Limb (tissue), 2 donors: ENCODE measurements around the gene DSCAM.
A peak's percentile ranks its signal among the peaks of the same experiment; 100 is the strongest.

ENCODE experiments used
- DNase-seq, 2 donors: peaks; one replicate each; pipeline ENCODE4 v3.0.0-alpha.2; 2016; ENCODE audit errors: extremely low spot score in 2 of 2

The DSCAM gene

DNA sequence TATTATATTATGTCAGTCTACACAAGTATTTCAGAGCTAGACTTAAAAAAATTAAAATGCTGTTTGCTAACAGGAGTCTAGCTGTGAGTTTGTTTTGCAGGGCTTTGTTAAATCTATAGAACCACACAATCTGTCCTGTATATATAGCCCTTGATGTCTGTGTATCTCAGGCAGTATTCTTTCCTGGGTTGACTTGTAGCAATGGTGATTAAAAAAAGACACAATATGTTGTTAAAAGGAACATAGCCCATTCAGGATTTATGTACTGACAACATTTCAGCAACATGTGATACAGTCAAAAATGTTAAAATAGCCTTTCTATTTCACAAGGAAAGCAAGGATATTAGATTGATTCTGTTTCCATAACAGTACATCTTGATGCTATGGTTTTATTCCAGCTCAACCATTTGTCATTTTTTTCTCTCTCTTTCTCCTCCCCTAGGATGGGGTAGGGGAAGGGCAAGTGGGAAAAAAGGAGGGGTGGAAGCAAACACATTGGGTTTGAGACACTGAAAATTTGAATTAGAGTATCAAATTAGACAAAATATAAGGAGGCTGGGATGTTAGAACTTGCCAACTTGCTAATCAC is 139.2 kb downstream of the DSCAM start:
- DNase-seq, result no peak

DNA sequence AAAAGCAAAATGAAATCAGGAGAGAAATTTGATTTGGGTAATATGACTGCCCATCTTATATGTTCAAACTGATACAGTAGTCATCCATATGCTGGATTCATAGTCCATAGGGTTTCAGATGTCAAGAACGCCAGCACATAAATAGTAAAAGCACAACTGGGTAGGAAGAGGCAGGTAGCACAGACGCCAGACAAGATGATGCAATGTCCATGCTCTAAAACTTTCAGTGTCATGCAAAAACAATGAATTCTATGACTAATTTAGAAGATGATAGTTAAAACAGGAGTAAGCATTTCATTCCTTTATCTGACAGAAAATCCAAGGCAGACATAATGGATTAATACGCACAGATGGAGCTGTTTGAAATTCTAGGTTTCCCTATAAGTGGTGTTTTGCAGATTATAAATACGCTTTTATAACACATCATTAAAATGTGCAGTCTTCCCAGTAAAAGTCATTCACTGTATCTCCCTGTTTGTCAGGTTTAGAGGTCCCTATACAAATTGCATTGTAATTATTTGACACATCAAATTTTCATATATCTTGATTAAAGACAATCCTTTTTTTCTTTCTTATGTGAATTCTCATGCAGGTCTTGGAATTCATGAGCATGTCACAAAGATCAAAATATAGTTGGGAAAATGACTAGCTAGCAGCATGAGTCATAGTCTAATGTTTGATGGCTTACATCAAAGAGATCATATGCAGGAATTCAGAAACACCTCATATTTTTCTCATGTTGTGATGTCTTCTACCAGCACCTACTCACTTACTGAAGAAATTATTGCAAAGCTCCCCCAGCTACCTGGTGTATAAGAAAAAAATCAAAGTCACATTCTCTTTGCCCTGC is 139.9 kb downstream of the DSCAM start:
- DNase-seq, result no peak

DNA sequence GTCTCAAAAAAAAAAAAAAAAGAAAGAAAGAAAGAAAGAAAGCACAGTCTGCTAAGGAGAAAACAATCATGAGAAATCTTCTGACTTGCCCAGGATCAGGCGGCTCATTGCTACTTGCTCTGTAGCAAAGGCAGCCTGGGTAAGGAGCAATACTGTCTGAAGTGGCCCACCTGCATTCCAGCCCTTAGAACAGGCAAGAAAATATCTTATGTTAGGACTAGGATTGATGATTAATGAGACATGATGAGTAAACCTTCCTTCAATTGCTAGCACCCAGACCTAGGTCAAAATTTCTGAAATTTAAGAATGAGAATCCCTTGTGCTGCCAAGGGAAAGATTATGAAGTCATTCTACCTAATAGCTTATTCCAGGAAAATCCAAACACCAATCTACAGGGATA is 140.8 kb downstream of the DSCAM start:
- no peak for DNase-seq

DNA sequence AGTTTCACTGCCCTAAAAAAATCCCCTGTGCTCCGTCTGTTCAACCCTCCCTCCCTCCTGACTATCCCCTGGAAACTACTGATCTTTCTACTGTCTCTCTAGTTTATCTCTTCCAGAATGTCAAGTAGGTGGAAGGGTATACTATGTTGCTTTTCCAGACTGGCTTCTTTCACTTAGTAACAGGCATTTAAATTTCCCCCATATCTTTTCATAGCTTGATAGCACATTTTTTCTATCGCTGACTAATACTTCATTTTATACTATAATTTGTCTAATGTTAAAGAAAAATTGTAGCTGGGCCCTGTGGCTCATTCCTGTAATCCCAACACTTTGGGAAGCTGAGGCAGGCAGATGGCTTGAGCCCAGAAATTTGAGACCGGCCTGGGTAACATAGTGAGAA is 142.8 kb downstream of the DSCAM start:
- DNase-seq, result no peak

DNA sequence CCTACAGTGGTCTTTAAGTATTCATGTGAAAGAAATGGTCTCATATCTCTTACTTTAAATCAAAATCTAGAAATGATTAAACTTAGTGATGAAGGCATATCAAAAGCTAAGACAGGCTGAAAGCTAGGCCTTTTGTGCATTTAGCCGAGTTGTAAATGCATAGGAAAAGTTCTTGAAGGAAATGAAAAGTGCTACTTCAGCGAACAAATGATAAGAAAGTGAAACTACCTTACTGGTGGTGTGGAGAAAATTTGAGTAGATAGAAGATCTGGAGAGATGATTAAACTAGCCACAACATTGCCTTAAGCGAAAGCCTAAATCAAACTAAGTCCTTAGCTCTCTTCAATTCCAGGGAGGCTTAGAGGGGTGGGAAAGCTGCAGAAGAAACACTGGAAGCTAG is 147.6 kb downstream of the DSCAM start:
- DNase-seq, result no peak

DNA sequence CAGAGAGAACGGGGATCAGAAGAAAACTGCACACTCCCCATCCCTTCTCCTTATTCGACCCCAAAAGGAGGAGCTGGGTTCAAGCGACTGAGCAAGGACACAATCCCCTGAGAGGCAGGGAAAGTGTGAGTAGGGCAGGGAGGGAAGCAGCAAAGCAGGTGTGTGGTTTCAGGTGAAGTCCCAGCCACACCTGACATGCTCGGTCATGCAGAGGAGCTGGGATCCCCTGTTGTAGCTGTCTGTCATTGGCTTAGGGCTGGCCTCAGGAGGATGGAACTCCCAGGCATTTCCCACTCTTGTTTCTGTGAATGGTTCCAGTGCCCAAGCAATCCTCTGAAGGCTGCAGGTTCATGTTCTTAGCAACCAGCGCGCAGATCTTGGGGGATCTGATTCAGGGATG is 150.7 kb downstream of the DSCAM start:
- DNase-seq, result no peak

DNA sequence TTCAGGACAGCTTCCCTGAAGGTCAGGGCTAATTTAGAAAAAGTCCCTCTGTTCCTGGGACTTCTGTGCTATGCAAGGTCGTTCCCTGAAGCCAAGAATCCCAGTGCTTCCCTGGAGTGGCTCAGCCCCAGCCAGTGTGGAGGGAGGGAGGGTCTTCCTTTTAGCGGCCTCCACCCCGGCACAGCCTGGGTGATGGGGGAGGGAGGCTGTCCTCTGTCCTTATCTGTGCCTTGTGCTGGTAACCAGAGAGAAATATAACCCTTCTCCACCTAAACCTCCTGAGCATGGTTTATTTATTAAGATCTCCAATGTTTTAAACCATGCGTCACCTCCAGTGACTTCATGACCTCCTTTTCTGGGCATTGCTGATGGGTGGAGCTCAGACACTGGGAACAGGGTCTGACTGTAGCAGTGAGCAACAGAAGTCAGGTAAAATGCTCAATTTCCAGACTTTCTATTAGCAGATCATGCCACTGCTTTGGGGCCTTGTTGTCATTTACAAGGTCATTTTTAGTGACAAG is 157.1 kb downstream of the DSCAM start:
- DNase-seq, result no peak

DNA sequence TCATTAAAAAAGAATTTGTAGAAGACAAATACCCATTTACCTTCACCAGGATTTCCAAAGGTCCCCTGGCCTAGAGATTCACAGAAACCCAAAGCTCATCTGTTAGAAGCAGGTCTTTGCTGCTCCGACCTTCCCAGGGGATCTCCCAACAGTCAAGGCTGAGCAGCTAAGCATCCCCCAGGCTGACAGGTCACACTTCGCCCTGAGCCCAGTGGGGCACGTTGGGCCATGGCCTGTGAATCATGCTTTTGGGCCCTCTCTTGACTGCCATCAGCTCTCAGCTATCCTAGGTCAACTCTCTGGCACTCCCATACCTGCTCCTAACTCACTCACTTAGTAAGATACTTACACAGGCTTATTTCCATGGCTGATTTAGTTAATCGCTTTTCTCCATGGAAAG is 157.7 kb downstream of the DSCAM start:
- DNase-seq, result no peak

DNA sequence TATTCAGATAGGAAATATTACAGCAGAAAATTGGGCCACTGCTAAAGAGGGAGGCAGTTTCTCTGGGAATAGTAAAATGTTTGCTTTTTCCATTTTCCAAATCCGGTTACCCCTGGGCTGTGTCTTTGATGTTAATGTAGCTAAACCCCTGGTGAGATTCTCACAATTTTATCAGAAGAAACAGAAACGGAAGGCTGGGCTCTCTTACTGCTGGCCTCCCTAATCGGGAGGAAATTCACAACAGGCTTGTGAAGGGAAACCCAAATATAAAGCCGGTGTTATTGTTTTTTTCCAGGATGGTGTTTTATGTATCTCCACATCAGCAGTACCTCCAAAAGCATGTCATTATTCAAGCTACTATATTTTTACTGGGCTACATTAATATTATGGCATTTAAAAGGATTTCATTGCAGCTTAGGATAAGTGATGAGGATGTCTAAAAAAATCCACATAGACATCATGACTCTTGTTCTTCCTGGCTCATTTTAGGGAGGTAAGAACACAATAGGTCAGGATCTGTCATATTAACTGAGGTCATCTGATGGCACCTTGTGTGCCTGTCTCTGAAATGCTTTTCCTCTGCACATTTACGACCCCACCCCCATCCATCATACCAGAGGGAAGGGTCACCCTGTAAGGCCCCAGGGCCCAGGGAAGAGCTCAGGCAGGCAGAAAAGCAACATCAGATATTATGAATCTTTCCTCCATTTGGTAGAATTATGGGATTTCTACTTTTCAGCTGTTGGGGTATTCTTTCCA is 158.7 kb downstream of the DSCAM start:
- no peak for DNase-seq

DNA sequence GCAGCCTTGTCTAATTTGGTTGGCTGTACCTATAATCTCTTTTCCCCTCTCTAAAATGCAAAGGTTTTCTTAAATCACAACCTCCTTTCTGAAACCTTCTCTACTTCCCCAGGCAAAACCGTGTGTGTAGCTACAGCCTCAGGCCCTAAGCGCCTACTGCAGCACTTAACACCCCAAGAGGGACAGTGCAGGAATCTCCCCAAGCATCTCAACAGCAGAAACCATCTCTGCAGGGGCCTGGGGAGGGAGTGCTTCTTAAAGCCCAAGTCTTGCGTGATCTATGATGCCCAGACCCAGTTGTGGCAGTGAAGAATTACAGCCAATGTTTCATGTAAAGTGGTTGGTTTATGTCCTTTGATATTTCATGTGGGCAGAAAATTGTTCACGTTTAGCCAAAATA is 159.3 kb downstream of the DSCAM start:
- DNase-seq, result no peak

DNA sequence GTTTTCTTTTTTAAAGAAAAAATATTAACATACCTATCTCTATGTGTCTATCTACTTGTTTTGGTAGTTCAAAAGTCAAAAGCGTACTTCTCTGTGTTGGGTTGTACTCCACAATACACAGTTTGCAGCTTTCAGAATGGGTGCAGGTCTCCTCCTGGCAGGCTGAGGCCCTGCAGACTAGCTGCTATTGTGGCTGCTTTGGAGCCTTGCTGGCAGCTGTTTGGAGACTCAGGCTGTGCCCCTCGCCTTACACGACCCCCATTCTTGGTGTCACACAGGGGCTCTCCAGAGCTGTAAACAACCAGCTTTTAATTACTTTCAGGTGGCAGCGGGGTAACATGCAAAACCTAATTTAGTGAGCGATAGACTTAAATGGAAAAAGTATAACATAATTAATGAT is 160.4 kb downstream of the DSCAM start:
- DNase-seq, result no peak

DNA sequence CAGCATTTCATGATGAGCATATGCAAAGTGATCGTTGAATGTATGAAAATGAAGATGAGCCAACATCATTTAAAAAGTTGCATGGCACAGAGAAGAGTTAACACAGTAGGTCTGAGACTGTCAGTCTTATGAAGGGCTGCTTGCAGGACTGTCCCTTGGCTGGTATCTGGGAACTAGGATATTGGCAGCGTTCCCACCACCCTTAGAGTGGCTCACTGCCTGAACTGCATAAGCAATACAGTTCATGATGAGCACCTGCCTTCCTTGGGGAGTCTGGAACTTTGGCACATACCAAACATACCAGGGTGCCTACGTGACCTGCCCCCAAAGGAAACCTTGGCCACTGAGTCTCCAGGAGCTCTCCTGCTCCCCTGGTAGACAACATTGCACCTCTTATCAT is 161.8 kb downstream of the DSCAM start:
- no peak for DNase-seq

DNA sequence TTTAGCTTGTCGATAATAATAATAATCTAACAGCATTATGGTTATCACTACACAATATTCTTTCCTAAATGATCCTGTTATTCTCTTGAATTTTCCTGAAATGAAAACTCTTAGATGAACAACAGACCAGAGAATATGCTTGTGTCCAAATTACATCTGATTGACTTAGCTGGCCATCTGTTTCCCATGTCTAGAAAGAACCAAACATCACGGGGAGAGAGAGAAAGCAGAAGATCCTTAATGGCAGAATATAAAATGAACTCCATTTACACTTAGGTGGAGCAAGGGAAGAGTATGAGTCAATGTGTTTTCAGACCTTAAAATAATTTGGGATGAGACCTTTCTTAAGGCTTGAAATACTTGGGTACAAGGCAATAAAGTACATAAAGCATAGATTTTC is 162.2 kb downstream of the DSCAM start:
- DNase-seq, result no peak

DNA sequence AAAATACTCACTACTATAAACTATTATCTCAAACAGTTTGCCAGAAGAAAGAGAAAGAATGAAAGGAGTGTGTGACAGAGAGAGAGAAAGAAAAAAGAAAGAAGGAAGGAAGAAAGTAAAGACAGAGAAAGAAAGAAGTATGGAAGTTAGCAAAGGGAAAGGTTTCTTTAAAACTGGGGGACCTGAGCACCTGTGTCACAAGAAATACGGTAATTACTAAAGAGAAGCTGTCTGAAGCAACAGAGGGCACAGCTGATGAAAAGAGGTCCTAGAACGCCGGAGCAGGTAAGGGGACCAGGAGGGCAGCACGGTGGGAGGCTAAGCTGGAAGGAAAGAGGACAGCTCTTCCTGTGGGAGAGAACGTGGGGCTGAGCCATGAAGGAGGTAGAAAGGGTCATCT is 163.6 kb downstream of the DSCAM start:
- no peak for DNase-seq

DNA sequence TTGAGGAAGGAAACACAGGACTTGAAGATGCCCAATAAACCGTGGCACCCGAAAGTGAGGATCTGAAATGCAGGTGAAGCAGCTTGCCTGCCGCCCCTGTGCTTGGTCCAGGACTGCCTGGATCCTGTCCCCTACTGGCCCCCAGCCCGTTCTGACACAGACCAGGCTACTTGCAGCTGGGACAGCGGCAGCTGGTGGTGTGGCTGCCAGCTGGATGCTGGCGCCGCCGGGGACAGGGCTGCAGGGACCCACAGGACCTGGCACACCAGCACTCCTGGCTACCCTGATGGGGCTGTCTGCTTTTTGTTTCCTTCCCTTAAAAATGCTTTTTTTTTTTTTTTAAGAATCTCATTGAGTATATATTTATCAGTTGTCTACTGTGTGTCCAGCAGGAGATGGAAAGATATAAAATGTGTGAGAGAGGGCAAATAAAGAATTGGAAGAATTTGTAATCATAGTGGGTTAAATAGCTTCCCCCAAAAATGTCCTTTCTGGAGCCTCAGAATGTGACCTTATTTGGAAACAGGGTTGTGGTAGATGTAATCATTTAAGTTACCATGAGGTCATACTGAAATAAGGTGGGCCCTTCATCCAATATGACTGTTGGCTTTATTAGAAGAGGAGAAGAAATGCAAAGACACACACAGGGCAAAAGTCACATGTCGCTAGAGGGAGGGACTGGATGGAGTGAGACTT is 165.6 kb downstream of the DSCAM start:
- DNase-seq, result no peak

DNA sequence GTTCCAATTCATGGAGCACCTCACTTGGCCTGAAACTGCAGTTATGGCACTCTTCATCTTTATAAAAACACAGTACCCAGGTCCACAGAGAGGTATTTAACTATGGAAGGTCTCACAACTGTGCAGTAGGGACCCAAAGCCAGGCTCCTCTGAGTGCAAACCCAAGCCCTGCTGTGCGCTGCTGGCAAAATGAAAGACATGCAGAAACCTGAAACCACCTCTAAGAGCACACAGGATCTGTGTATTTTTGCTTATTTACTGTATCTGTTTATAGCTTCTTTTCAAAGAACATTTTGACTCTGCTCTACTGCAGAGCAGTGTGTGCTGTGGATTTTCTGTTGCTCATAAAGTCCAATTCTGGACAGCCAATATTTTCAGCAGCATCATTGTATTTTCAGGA is 166.6 kb downstream of the DSCAM start:
- no peak for DNase-seq

DNA sequence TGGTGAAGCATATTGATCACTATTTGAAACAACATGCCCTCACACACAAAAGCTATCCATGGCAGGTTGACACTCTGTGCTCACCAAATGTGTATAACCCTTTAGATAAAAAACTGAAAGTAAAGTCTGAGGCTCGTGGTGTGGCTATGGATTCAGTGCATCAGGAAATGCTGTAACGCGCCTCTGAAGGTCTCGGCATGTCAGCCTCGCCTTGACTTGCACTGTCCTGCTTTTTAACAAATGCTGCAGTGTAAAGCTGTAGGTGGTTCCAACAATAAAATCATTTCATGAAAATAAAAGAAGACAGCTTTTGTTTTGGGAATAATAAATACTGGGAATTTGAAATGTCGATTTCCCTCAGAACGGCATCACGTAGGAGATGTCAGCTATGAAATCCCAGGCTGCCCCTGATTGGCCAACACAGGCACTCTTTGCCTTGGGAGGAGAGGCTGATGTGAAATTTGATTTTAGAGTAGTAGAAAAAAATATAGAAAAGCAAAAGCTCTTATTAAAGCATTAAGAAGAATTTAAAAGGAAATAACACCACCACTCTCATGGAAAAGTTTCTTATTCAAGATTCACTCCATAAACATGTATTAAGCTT is 168.2 kb downstream of the DSCAM start:
- no peak for DNase-seq

DNA sequence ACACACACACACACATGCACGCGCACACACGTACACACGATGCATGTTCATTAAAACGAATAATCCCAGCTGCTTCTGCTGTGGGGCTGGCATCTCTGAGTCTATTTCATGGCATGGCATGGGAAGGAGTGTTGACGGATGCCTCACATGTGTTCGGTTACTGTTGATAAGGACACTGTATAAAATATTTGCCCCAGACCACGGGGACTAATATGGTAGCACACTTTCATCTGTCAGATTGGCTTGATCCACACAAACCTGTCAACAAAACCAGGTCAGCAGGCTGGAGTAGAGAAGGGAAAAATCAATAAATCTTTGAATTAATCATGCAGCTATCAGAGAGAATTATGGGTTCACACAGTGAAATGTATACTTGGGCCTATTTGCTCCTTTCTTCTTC is 171.9 kb downstream of the DSCAM start:
- DNase-seq, result no peak

DNA sequence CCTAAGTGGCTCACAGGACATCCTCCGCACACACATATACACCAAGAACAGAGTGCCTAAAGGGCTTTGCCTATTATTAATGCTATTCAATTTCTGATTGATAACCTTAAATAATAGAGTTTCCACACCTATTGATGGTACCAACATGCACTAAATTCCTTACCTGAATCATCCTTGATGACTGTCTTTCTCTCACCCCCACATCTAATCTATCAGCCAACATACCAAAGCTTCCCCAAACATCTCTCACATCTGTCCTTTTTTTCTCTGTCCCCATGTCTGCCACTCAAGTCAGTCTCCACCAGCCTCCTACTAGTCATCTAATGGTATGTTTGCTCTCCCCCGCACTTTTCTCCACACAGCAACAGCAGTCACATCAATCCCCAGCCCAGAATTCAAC is 174.4 kb downstream of the DSCAM start:
- DNase-seq, result no peak

DNA sequence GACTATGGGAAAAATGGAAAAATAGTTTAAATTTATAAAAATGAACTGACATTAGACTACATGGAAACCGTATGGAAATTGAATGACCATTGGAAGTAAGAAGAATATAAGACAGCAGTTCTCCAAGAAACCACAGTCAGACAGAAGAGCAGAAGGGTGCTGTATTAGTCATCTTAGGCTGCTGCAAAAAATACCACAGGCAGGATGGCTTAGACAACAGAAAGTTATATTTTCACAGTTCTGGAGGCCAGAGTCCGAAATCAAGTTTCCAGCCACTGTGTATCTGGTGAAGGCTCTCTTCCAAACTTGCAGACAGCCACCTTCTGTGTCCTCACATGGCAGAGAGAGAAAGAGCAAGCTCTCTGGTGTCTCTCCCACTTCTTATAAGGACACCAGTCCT is 175.2 kb downstream of the DSCAM start:
- DNase-seq, result no peak

DNA sequence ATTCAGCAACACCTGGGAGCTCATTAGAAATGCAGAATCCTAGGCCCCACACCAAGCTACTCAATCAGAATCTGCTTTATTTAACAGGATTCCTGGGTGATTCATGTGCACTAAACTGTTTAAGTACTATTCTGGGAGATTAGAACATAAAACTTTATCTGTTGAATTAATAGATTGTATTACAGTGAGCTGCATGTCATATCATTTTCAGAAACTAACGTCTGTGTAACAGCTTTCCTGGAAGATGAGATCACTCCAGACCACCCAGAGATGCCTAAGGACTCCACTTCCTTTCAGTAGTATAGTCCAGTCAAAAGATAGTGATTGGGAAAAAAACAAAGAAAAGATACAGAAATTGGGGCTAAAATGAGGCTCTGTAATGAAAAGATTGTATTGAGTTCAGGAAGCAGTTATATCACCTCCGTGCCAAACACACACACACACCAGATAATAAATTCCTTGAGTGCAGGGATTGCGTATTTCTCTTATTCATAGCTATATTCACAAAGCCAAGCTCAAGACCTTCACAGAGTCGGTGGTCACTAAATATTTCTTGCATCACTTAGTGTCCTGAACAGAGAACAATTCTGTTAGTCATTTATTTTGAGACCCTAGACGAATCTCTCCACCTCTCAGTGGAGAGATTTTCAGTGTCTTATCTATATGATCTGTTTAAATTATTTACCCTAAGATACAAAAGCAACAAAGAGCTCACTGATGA is 178.2 kb downstream of the DSCAM start:
- DNase-seq, result peak in 1 of 2 donors; percentile 19
